Erythroblast (primary cell): ENCODE measurements around the gene SLC25A31.

ENCODE experiments used
- GATA1 ChIP-seq: IDR thresholded peaks from 2 replicates; pipeline ENCODE4 v1.6.1; 2011; ENCODE audit warnings: low read depth, mild to moderate bottlenecking, control low read depth, low read length, moderate library complexity
- POLR2A ChIP-seq: IDR thresholded peaks from 2 replicates; pipeline ENCODE4 v1.6.1; 2011; ENCODE audit warnings: mild to moderate bottlenecking, low read length

- TF ChIP-seq POLR2A (no peak), GATA1 (no peak)
These were observed 4.8 kb downstream of the SLC25A31 start for GRCh38 chr4:127734976-127735375.
